Pancreas (tissue), 10 donors: ENCODE results near the gene GLT1D1. TPM values are rescaled to one million over a fixed set of nuclear protein-coding genes. Genes with fewer than 3 reads are reported as not detected.
A peak's percentile ranks its signal among the peaks of the same experiment; 100 is the strongest.

Source experiments
- ATAC-seq, 4 donors: fragments of 200-7000 bp; cut with Tn5 transposase; one replicate each; pipeline versions ENCODE4 v1.8.0 to v1.9.1; 2020; ENCODE audit warnings: mild to moderate bottlenecking in 4 of 4, moderate library complexity in 4 of 4
- DNase-seq, 6 donors: peaks; one replicate each; pipeline ENCODE4 v3.0.0-alpha.2; 2020
- FAIRE-seq: peaks from 2 replicates; lab custom pipeline; 2012; peaks lifted over from hg19 to GRCh38; lab: Jason Lieb, UNC
- H3K27ac ChIP-seq, 4 donors: fragments of 200-600 bp; sonication (generic); 1 replicate in 3 of 4; 2 replicates in 1 of 4; pipeline versions ENCODE4 v1.5.0 to v1.8.0; 2020
- H3K27me3 ChIP-seq, 4 donors: fragments of 200-600 bp; one replicate each; pipeline ENCODE4 v1.8.0; 2021
- H3K36me3 ChIP-seq, 3 donors: fragments of 200-600 bp; sonication (generic) in 1 of 3; one replicate each; pipeline versions ENCODE4 v1.5.0 to v1.8.0; 2020 to 2021
- H3K4me1 ChIP-seq, 3 donors: fragments of 200-600 bp; one replicate each; pipeline ENCODE4 v1.8.0; 2021
- H3K4me3 ChIP-seq, 4 donors: fragments of 200-600 bp; sonication (generic) in 2 of 4; one replicate each; pipeline versions ENCODE4 v1.5.0 to v1.8.0; 2020 to 2021
- H3K9me3 ChIP-seq, 4 donors: fragments of 200-600 bp; one replicate each; pipeline ENCODE4 v1.8.0; 2021
- WGBS, 2 donors: extraction: QIAGEN DNeasy Blood & Tissue Kit; methylation state at CpG; one replicate each; pipeline ENCODE4 v1.1.7; 2013; 5-methylcytosine and 5-hydroxymethylcytosine counted together
- intact Hi-C, 3 donors: fragments of 100-400 bp; cut with DNase I; formaldehyde crosslinking; loops; one replicate each; pipeline versions ENCODE4 v1.11.1 to v1.14.2; 2022
- polyA plus RNA-seq, 2 donors: library from polyadenylated mRNA; stranded (reverse); fragments of 200-250 nt; gene quantifications; one replicate each; pipeline ENCODE4 v1.2.3, GENCODE V29; 2013
- total RNA-seq, 6 donors: library from RNA; stranded (reverse); fragmentation: NEBNext Ultra II Directional in 4 of 6; extraction: Animal tissue kit (Norgen Biotek cat#: 25700) in 4 of 6; gene quantifications; one replicate each; pipeline versions ENCODE4 v1.2.1 to v1.2.4, GENCODE V29; 2021 to 2023
- TF ChIP-seq, protein P1 (sequence below), 4 donors: fragments of 200-600 bp; sonication (generic) in 3 of 4; IDR thresholded peaks; one replicate each; pipeline versions ENCODE4 v1.5.0 to v1.8.0; 2021; ENCODE audit warnings: antibody characterized with exemption in 4 of 4
- donor health status: healthy with polysubstance abuse.
- donor health status: DM: no; HTN: no; CAD: no; lungs with moderate emphysema.
- donor health status: DM: no; HTN: no; CAD: no.
- donor health status: control.
- donor health status: control.
- donor health status: Bipolar disorder and iron deficiency.
- donor health status: DM: yes; HTN: yes; CAD: no.
- donor health status: DM: no; HTN: no; CAD: no.
- donor health status: DM: no; HTN: no; CAD: no.
- donor health status: DM: yes; HTN: yes; CAD: no.

GLT1D1 gene
- total and polyA plus RNA-seq, 8 donors: 0.12 to 1.3 (median 0.28) TPM

DNA sequence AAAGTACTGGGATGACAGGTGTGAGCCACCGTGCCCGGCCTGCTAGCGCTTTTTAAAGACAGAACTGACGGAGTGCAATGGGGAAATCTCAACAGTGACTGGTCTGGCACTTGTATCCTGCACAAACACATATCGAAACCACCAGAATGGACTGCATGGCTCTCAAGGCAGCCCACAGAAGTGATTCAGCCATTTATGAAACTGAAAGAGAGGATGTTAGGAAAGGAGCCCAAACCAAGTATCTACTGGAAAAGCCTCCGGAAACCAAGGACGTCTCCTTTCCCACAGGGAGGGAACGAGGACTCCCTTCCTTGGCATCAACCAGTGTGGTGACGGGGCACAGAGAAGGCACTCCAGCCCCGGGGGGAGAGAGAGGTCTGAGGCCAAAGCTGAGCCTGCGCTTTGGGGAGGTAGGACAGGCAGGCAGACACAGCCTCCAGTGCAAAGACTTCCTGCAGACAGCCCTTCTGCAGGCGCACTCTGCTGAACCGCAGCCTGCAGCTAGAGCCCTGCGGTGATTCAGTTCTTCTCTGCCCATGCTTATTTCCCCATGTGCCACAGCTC lies 46.0 kb upstream of the GLT1D1 start:
- Histone ChIP-seq H3K4me1 (peaks cover 4 to 24% (median 12%) of the 10 kb centered on the region in 3 donors), H3K27me3 (no peaks in the 10 kb centered on the region), H3K27ac (no peak overlapping the region), H3K9me3 (no peaks in the 10 kb centered on the region), H3K36me3 (peaks cover 0 to 22% (median 0%) of the 10 kb centered on the region in 3 donors), H3K4me3 (no peak overlapping the region)
- DNase-seq (no peak), FAIRE-seq (no peak), ATAC-seq (peak in 2 of 4 donors; percentile 57 to 79)
- intact Hi-C loops: no loop called here
- WGBS, 2 donors: 92% methylated on average over 14 of the region's 14 CpGs
- TF ChIP-seq, protein P1, sequence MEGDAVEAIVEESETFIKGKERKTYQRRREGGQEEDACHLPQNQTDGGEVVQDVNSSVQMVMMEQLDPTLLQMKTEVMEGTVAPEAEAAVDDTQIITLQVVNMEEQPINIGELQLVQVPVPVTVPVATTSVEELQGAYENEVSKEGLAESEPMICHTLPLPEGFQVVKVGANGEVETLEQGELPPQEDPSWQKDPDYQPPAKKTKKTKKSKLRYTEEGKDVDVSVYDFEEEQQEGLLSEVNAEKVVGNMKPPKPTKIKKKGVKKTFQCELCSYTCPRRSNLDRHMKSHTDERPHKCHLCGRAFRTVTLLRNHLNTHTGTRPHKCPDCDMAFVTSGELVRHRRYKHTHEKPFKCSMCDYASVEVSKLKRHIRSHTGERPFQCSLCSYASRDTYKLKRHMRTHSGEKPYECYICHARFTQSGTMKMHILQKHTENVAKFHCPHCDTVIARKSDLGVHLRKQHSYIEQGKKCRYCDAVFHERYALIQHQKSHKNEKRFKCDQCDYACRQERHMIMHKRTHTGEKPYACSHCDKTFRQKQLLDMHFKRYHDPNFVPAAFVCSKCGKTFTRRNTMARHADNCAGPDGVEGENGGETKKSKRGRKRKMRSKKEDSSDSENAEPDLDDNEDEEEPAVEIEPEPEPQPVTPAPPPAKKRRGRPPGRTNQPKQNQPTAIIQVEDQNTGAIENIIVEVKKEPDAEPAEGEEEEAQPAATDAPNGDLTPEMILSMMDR (IDR thresholded peaks at IDR 0.05): no peak

DNA sequence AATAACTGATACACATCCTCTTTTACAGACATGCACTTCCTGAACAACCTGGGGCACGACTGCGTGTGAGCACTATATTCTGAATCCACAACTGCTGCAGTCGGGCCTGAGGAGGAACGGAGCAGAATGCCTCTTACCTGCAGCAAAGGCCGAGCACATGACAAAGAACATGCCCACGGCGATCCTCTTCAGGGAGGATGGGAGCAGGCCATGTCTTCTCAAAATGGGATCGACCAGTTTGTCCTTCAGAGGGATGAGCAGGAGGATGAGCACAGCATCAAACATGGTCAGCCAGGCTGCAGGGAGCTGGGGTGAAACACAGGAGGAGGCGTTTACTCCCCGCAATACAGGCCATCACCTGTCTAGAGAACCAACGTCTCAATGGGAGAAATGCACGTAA lies 44.6 kb upstream of the GLT1D1 start:
- FAIRE-seq: no peak
- 91 to 93% methylated on average over 12 of the region's 12 CpGs for WGBS, 2 donors
- Histone ChIP-seq H3K27me3 (no peaks in the 10 kb centered on the region), H3K36me3 (peaks cover 0 to 22% (median 0%) of the 10 kb centered on the region in 3 donors), H3K4me3 (no peak overlapping the region), H3K27ac (no peak overlapping the region), H3K4me1 (peaks cover 4 to 24% (median 12%) of the 10 kb centered on the region in 3 donors), H3K9me3 (no peaks in the 10 kb centered on the region)
- no peak for DNase-seq
- ATAC-seq: no peak
- intact Hi-C loops: no loop called here
- TF ChIP-seq, protein P1 (IDR thresholded peaks at IDR 0.05): no peak

DNA sequence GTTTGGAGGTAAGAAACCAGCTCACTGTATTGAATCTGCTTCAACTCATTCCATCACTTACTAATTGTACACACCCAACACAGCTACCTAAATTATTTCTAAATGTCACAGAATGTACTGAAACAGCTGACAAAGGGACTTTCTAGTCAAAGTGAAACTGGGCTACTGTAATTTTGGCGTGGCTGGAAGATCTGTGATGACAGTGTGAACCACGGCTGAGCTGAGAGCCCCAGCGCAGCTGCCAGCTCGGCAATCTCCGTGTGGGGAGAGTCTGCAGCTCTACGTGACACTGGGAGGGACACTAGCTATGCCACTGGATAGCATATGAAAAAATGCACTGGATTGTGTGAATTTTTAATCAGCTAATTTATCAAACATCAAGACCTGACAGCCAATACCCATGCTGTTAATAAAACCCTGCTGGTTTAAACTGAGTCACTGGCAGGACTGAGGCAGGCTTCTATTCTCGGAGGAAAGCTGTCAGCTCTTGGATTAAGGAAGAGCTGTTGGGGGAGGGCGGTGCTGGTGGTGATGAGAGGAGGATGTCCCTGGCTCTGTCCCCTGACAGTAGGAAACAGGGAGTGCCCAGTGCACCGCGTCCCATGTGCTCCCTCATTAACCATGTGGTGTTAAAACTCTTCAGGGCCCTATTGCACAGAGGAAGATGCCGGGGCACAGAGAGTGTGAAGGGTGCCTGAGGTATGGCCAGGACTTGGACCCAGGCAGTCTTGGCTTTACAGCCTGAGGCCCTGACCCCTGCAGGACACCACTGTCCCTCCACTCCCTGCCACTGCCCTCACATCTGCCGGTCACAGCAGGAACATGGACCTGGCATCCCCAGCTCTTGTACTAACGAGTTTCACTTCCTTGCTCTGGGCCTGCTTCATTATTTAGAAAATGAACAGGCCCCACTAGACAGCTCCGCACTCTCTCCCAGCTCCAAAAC lies 42.8 kb upstream of the GLT1D1 start:
- Histone ChIP-seq H3K4me3 (no peak overlapping the region), H3K9me3 (no peaks in the 10 kb centered on the region), H3K27me3 (no peaks in the 10 kb centered on the region), H3K4me1 (peaks cover 4 to 24% (median 12%) of the 10 kb centered on the region in 3 donors), H3K27ac (peak overlapping the region in 1 of 4 donors; percentile 4), H3K36me3 (peaks cover 0 to 18% (median 0%) of the 10 kb centered on the region in 3 donors)
- DNase-seq (no peak), FAIRE-seq (no peak), ATAC-seq (peak; percentile 30 to 54 (median 51))
- TF ChIP-seq, protein P1 (IDR thresholded peaks at IDR 0.05): no peak
- intact Hi-C loops: no loop called here
- WGBS, 2 donors: 63 to 75% methylated on average over 14 of the region's 14 CpGs

DNA sequence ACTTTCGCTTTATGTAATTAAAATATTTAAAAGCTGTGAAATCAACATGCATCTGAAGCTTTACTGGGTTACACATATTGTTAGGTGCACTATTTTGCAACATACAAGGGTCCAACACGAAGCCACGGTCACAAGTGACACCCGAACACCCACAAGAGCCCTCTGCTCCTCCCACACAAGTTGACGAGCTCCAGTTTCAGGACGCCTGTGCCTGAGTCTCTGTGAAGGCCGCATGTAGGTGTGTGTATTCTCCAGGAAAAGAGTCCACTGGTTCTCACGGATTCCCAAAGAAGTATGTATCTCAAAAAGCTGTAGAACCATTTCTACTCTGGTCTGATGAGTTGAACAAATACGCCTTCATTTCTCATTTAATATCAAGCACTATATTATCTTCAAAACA lies 41.5 kb upstream of the GLT1D1 start:
- WGBS, 2 donors: 87 to 88% methylated on average over 9 of the region's 9 CpGs
- H3K4me1 ChIP-seq: peaks cover 4 to 34% (median 12%) of the 10 kb centered on the region in 3 donors
- H3K27me3 ChIP-seq: no peaks in the 10 kb centered on the region
- no peak for FAIRE-seq
- TF ChIP-seq, protein P1 (IDR thresholded peaks at IDR 0.05): no peak
- no peak for ATAC-seq
- no peak for DNase-seq
- H3K36me3 ChIP-seq: peaks cover 0 to 18% (median 0%) of the 10 kb centered on the region in 3 donors
- no peak overlapping the region for H3K27ac ChIP-seq
- intact Hi-C loops: no loop called here
- no peaks in the 10 kb centered on the region for H3K9me3 ChIP-seq
- H3K4me3 ChIP-seq: no peak overlapping the region
